HG02678 (cell line): ENCODE measurements around the gene SYCP3.

Experiments used
- ATAC-seq: cut with Tn5 transposase; IDR thresholded peaks from one replicate; pipeline ENCODE4 v1.9.1; 2021; ENCODE audit warnings: mild to moderate bottlenecking, moderate library complexity; ENCODE audit not compliant: unreplicated experiment

Gene SYCP3

GRCh38 chr12:101738920-101739665 lies at the start of gene SYCP3:
SYCP3 (minus strand) TSS chr12:101739462; CDS start chr12:101737935, 1,527 bp downstream.
- no peak for ATAC-seq

- ATAC-seq = no peak
These were observed 46.4 kb upstream of the SYCP3 start for GRCh38 chr12:101785671-101786070.

- no peak for ATAC-seq
These were observed 45.1 kb upstream of the SYCP3 start for GRCh38 chr12:101784376-101784775.

- no peak for ATAC-seq
These were observed 44.6 kb upstream of the SYCP3 start for GRCh38 chr12:101783838-101784237.

- ATAC-seq = no peak
These were observed 43.9 kb upstream of the SYCP3 start for GRCh38 chr12:101783150-101783549.

- ATAC-seq = no peak
These were observed 43.0 kb upstream of the SYCP3 start for GRCh38 chr12:101782273-101782731.

GRCh38 chr12:101781834-101782233 lies 42.6 kb upstream of the SYCP3 start:
- no peak for ATAC-seq

GRCh38 chr12:101780599-101780998 lies 41.3 kb upstream of the SYCP3 start:
- no peak for ATAC-seq

- ATAC-seq = no peak
These were observed 40.4 kb upstream of the SYCP3 start for GRCh38 chr12:101779626-101780025.

GRCh38 chr12:101779200-101779599 lies 39.9 kb upstream of the SYCP3 start:
- no peak for ATAC-seq

- ATAC-seq = no peak
These were observed 38.7 kb upstream of the SYCP3 start for GRCh38 chr12:101777978-101778377.

GRCh38 chr12:101777485-101777884 lies 38.2 kb upstream of the SYCP3 start:
- no peak for ATAC-seq

- no peak for ATAC-seq
These were observed 36.6 kb upstream of the SYCP3 start for GRCh38 chr12:101775816-101776215.

GRCh38 chr12:101773650-101774162 lies 34.4 kb upstream of the SYCP3 start:
- ATAC-seq = peak; percentile 86

- ATAC-seq = no peak
These were observed 32.9 kb upstream of the SYCP3 start for GRCh38 chr12:101772012-101772775.

- no peak for ATAC-seq
These were observed 30.6 kb upstream of the SYCP3 start for GRCh38 chr12:101769865-101770264.

GRCh38 chr12:101768781-101769180 lies 29.5 kb upstream of the SYCP3 start:
- ATAC-seq = no peak

- ATAC-seq = no peak
These were observed 28.3 kb upstream of the SYCP3 start for GRCh38 chr12:101767537-101767936.

- no peak for ATAC-seq
These were observed 25.0 kb upstream of the SYCP3 start for GRCh38 chr12:101764051-101764792.

- ATAC-seq = no peak
These were observed 24.1 kb upstream of the SYCP3 start for GRCh38 chr12:101763246-101763931.

- no peak for ATAC-seq
These were observed 22.5 kb upstream of the SYCP3 start for GRCh38 chr12:101761781-101762180.
